ENCODE results near the gene TOLLIP.

DNA sequence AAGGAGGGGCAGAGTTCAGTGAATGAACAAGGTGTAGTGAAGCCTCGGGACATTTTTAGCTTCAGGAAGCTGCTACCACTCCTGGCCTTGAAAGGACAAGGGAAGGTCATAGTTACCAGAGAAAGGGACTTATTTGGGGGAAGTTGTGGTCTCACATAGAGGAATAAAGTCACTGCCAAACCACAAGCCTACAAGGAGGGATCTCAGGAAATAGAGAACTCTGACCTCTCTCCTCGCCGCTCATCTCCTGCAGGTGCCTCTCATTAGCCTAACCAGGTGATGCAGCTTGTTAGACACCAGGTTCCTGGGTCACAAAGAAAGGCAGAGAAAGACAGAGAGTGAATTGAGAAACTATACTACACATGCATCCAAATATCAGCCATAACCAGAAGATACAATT is 14.3 kb upstream of the TOLLIP start:
- TF ChIP-seq, protein P1, sequence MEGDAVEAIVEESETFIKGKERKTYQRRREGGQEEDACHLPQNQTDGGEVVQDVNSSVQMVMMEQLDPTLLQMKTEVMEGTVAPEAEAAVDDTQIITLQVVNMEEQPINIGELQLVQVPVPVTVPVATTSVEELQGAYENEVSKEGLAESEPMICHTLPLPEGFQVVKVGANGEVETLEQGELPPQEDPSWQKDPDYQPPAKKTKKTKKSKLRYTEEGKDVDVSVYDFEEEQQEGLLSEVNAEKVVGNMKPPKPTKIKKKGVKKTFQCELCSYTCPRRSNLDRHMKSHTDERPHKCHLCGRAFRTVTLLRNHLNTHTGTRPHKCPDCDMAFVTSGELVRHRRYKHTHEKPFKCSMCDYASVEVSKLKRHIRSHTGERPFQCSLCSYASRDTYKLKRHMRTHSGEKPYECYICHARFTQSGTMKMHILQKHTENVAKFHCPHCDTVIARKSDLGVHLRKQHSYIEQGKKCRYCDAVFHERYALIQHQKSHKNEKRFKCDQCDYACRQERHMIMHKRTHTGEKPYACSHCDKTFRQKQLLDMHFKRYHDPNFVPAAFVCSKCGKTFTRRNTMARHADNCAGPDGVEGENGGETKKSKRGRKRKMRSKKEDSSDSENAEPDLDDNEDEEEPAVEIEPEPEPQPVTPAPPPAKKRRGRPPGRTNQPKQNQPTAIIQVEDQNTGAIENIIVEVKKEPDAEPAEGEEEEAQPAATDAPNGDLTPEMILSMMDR (conservative IDR thresholded peaks at IDR 0.05), result no peak
- no peak for TF ChIP-seq EZH2 (IDR thresholded peaks at IDR 0.05; ENCODE audit: low read depth)
